GM18873 (cell line): ENCODE results near the gene SCRN2.
A peak's percentile ranks its signal among the peaks of the same experiment; 100 is the strongest.

Experiments used
- ATAC-seq: cut with Tn5 transposase; IDR thresholded peaks from one replicate; pipeline ENCODE4 v1.9.1; 2021; ENCODE audit warnings: mild to moderate bottlenecking, moderate library complexity, moderate number of reproducible peaks; ENCODE audit not compliant: unreplicated experiment, low FRiP score

SCRN2 gene

DNA sequence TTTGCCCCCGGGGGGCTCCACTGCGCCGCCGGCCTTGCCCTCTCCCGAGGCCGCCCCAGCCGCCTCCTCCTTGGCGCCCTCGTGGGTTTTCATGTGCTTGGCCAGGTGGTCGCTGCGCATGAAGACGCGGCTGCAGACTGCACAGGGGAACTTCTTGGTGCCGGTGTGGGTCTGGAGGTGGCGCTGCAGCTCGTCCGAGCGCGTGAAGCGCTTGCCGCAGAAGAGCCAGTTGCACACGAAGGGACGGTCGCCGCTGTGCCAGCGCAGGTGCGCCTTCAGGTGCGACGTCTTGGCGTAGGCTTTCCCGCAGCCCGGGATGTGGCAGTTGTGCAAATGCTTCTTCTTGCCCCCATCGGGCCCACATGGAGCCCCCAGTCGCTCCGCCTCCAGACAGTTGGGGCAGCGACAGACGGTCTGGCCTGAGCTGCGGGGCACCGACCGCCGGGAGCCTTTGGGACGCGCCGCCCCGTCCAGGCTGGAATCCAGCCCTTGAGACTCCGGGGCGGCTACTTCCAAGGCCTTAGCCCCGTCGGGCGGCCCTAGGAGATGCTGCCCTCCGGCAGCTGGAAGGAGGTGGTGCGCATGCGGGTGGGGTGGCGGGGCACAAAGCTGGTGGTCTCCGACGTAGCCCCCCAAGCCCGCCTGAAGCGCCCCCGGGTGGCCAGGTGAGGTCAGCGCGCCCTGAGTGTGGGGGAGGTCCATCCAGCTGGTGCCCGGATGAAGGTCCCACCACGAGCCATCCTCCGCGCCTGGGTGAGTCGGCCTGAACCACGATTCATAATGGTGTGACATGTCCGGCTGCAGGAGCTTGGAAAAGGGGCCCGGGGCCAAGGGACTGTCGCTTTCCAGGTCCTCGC lies 6.5 kb upstream of the SCRN2 start:
- no peak for ATAC-seq

DNA sequence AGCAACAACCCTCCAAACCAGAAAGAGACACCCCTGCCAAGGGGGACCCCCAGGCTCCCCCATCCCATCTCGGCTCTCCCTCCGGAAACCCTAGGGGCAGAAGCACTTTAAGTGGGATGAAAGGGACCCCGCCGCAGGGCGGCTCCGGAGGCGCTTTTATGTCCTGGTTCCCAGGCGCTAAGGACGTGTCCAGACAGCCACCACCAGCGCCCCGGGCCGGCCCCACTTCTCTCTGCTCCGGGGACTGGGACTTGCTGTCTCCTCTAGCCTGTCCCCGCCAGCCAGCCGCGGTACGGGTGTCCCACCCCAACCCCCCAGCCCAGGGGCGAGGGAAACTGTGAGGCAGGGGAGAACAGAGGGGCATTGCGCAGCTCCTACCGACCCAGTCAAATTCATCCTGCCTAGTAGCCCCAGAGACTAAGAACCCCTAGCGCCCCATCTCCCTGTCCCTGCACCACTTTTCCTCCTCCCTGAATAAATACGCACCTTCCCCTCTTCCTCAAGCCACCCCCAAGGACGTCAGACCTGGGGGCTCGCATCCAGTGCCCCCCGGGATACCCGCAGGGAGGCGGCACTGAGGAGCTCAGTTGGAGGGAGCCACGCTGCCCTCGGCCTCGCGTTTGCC lies 5.8 kb upstream of the SCRN2 start:
- ATAC-seq: no peak

DNA sequence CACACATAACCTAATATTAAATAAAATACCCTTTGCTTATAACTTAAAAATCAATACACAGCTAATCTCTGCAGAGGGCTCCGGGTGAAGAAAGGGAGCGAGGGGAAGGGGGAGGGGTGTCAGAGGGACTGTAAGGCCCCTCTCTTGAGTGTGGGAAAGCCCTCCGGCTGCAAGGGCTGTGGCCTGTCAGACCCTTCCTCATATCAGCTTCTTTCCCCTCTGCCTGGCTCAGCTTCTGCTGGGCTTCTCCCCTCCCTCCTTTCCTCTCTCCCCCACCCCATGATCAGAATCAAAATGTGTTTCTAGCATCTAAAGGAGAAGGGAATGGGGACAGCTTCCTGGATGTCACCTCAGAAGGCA lies 4.6 kb upstream of the SCRN2 start:
- no peak for ATAC-seq

DNA sequence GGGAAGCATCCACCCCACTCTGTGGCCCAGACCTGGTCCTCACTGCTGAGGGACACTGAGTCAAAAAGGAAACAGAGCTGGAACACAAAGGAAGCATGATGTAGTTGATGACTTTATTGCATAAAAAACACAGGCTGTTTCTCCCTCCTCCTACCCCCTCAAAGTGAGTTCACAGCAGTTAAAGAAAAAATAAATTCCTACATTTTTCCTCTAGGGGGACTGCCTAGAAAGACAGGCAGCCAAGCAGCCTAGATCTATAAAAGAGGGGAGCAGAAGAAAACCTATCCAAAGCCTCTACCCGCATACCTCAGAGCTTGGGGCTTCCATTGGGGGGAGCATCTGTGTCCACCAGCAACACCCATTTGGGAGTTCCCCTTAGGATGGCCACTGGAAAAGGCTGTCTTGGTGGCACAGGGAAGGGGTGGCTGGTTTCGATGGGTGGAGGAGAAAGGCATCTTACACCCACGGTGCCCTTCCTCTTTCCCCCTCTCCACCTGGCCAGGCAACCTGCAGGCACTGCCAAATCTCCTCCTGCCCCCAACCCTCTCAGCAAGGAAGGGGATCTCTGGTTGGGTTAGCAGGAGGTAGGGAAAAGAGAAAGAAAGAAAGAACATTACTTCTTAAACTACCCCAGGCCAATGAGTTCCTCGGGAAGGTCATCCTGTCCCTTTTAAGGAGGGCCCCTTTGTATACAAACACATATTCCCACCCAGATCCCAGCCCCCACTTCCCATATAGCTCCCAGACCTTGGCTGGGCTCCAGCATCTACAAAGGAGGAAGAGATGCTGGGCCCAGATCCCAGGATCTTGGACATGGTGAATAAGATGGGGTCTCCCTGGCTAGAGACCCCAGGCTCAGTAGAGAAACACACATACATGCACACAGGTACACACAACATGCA lies 4.0 kb upstream of the SCRN2 start:
- ATAC-seq: no peak

DNA sequence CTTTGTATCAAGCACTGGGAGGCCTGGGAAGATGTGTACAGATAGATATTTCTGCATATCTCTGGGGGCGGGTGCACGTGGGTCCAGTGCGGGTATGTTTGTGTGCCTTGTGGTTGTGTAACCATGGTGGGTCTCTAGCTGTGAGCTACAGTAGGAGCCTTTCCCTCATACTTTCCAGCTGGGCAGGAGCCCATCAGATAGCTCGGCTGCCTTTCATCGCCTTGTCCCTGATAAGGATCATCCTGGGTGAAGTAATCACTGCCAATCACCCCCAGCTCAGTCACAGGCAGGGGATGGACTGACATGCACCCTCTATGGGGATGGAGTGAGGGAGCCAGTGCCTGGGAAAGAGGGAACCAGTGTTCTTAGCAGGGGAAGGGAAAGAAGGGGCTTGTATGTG lies 3.2 kb upstream of the SCRN2 start:
- ATAC-seq: no peak

DNA sequence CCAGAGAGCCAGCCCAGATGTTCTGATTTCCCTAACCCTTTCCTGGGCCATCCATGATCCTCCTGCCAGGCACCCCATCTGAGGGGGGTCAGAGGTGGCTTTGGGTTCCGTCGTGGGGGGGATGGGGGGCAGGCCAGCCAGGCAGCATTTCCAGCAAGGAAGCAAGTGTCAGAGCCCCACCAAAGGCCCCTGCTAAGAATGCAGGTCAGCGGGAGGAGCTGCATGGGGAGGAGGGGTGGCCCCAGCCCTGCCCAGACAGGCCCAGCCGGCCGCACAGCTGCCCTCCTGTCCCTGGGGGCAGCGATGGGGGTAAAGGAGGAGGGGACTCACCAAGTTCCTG lies 2.3 kb upstream of the SCRN2 start:
- ATAC-seq: no peak

DNA sequence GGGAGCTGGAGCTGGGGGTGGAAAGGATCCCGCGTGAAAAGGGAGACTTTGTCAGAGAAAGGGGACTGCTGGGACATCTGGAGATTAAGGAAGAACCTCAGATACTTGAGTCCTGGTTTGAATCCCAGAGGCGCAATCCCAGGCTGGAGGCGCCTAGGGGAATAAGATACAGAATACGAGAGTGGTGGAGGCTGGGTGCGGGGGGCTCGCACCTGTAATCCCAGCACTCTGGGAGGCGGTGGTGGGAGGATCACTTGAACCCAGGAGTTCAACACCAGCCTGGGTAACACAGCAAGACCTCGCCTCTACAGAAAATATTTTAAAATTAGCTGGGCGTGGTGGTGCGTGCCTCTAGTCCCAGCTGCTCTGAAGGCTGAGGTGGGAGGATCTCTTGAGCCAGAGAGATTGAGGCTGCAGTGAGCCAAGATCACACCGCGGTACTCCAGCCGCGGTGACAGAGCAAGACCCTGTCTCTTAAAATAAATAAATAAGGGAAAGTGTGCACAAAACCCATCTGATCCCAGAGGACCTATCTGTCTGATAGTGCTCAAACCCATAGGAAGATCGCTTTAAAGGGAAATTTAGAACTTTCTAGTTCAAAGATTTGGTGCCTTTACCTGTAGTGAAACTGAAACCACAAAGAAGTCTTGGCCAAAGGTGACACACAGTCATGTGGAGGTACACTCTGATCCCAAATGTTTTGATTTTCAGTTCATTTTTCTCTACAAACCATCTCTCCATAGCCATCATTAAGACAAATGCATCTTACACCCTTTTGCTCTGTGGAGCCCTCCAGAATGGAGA lies 617 bp upstream of the SCRN2 start:
- ATAC-seq: no peak

DNA sequence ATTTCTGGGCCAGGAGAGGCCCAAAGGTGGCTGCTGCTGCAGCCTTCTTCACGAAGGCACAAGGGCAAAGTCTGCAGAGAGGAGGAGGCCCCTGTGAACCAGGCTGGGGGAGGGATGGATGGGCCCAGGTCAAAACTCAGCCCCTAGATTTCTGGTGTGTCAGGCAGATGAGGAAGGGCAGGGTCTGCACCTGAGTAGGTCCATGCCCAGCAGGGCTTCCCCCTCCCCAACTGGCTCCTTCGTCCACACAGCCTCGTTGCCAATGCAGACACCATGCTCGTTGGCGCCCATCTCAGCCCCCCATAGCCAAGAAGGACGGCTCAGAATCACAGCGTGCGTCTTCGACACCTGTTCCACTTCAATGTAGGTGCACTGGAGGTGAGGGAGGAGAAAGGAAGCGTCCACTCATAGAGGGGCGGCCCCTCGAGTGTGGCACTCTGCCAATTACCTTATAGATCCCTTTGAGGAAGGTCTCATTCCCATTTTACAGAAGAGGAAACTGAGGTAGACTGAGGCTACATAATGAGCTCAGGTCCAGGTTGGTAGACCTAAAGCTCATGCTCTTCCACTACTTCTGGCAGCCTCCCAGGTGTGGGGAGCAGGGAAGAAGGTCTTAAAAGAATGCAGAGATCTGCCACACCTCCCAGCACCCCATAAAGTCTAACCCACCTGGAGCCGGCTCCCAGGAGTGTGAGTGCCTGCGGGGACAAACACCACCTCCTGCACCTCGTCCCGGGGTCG lies 902 bp downstream of the SCRN2 start:
- ATAC-seq: no peak

DNA sequence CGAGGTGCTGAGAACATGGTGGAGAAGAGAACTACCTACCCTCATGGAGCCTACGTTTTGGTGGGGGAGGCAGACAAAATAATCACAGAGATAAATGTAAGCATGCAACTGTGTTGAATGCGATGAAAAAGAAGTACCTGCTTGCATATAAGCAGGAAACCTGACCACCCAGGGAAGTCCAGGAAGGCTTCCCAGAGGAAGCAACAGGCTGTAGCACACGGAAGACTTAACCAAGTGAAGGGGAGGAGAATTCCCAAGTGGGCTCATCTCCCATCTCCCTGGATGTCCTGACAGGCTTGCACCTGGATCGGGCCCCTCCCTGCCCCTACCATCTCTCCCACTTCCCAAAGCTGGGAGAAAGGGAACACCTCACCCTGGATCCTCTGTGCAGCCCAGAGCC lies 2.0 kb downstream of the SCRN2 start:
- no peak for ATAC-seq

DNA sequence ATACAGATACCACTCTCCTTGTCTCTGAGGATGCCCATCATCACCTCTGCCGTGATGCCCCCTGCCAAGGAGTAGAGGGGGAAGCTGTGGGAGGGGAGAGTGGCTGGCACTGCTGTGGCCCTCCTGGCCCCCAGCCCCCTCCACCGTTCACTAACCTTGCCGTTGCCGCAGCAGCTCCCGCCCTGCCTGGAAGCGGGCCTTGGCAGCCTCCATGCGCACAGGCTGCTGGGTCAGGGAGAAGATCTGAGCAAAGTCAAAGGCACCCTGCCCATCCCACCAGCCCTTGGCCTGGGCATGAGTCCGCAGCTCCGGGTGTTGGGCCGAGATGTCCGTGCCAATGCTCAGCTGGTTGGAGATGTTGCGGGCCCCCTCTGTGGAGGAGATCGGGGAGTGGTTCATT lies 2.4 kb downstream of the SCRN2 start:
- ATAC-seq: no peak

DNA sequence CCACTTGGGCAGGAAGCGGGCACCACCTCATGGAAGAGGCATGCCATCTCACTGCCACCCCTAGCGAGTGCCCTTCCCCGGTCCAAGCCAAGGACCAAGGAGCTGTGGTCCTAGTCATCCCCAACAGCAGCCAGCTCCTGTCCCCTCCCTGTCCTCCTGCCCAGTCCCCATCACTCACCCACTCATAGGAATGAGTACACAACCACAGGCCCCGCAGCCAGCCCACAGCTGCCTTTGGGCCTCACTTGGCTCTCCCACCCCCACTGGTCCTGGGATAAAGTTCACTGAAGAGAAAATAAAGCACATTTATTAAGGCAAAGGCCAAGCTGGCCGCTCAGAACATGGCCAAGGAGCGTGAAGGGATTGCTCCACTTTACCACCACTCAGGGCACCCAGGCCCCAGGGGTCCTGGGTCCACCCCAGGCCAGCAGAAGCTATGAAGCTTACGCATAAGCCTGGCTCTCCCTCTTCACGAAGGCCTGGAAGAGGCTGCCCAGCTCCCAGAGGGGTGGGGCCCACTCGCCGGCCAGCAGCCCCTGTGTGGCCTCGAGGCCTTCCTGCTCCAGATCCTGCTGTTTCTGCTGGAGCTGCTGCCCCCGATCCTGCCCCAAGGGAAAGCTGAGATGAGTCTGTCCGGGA lies 3.6 kb downstream of the SCRN2 start:
- no peak for ATAC-seq

DNA sequence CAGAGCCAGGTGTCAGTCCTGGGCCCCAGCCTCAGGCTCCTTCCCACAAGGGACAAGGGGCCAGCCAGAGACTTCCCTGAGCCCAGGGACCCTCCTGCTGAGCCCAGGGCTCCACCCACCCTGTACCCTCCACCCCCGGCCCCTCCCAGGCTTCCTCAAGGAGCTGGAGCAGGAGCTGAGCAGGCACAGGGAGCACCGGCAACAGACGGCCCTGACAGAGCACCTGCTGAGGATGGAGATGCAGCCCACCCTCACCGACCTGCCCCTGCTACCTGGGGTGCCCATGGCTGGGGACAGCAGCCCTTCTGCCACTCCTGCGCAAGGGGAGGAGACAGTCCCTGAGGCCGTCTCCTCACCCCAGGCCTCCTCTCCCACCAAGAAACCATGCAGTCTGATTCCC lies 4.5 kb downstream of the SCRN2 start:
- no peak for ATAC-seq

DNA sequence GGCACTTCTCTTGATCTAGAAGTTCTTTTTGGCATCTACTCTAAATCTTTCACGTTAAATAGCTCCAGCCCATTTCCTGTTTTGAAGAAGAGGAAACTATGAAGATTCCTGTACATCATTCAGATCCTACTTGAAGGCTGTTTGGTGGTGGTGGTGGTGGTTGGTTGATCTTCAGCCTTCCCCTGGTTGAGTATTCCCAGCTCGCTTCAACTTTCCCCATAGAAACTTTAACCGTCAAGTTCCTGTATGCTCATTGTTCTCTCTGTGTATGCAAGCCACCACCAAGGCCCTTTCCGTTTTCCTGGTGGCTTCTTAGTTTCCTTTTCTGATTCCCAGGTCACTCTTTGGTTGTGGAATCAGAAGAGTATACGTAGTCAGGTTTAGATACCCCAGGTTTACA lies 6.3 kb downstream of the SCRN2 start:
- no peak for ATAC-seq

DNA sequence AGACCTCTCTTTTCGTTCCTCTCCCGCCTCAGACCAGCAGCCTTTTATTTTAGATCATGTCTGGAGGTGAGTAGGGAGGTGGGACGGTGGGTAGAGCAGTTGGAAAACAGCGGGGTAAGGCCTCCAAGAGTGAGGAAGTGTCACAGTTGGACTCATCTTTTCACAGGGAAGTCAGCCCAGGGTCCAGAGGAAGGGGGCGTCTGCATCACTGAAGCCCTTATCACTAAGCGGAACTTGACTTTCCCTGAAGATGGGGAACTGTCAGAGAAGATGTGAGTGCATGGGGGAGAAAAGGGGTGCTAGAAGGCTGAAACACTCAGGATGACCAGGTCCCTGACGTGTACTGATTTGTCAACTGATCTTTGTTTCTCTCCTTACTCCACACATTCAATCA lies 9.1 kb downstream of the SCRN2 start:
- peak; percentile 6 for ATAC-seq

DNA sequence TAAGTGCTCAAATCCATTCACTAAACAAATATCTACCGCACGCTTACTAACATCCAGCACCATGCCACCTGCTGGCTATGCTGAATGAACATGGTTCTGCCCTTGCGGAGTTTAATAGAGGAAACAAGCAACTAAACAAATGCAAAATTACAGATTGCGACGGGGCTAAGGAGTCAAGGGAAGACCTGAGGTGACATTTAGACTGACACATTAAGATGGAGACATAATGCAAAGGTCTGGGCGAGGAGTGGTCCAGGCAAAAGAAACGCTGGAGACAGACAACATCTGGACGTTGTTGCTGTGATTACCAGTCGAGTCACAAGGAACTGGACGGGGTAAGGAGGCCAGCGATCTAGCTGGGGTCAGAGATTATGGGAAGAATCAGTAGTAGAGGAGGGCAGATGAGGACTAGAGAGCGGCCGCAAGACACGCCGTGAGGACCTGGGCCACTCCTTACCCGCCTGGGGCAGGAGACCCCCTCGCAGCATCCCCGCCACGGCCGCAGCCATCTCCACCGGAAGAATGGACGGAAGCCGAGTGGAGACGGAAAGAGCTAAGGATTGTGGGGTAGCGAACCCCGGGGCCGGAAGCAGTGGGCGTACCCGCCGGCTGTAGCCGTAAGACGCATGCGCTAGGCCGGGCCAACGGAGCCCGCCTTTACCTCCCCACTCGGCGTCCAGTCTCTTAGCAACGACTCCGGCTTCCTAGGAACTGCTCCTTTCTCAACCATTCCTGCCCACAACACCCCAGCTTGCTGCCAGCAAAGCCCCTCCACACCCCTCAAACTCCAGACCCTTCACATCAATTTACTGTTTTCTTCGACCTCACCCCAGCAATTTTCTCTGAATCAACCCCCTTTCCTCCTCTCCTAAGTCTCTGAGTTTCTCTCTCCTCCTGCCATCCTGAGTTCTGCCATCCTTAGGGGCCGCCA lies 9.8 kb downstream of the SCRN2 start, which contains the start of the genes LRRC46 and MRPL10:
Gene LRRC46, plus strand, starts transcription at position 668 of the 931 bp plus-strand sequence. CDS start 320 bp downstream, outside the sequence.
Gene MRPL10, minus strand, starts transcription at position 539 of the 931 bp plus-strand sequence. Its CDS starts 30 bp downstream, at position 509.
- peak; percentile 68 for ATAC-seq

DNA sequence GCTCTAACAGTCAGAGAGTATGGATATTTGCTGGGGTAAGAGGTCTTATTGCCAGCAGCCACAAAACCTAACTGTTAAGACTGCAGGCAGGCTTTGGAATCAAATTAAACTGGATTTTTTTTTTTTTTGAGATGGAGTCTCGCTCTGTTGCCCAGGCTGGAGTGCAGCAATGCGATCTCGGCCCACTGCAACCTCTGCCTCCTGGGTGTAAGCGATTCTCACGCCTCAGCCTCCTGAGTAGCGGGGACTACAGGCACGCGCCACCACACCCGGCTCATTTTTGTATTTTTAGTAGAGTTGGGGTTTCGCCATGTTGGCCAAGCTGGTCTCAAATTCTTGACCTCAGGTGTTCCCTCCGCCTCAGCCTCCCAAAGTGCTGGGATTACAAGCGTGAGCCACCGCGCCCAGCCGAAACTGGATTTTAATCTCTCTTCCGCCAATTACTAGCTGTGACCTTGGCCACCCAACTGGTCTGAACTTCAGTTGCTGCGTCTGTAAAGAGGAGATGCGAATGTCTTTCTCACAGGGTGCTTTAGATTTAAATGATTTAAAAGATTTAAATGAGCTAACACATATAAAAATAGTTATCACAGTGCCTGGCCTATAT lies 10.6 kb downstream of the SCRN2 start:
- no peak for ATAC-seq

DNA sequence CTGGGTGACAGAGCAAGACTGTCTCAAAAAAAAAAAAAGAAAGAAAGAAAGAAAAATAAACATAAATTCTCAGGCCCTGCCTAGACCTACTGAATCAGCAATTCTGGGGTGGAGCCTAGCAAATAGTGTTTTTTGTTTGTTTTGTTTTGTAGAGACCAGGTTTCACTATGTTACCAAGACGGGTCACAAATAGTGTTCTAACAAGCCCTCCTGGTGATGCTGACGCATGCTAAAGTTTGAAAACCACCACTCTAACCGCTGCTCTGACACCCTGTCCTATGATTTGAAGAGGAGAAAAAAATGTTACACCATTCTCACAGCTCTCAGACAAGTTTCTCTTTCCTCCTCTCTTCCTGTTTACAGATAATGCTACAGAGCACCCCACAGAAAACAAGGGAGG lies 11.2 kb downstream of the SCRN2 start:
- ATAC-seq: no peak

DNA sequence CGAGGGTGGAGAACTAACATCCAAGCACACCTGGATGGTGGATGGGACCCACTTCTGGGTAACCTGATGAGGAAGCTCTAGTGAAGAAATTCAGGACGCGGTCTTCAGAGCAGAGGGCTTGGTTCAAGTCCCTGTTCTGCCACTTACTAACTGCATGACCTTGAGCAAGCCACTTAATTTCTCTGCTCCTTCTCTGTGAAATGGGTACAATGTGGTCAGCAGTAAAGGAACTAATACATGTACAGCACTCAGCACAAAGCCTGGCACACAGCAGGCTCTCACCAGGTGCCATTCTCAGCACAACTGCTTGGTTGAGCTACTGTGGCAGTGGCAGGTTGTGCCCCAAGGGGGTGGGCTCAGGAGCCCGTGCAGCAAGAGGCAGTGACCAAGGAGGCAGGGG lies 17.6 kb downstream of the SCRN2 start:
- no peak for ATAC-seq
